ENCODE results near the gene APLP2.

The APLP2 gene

GRCh38 chr11:130175898-130176297 is 106.2 kb downstream of the APLP2 start:
- no peaks in the 10 kb centered on the region for H3K4me1 Mint-ChIP-seq (ENCODE audit: low read depth)
- H3K27ac Mint-ChIP-seq, result no peak overlapping the region
- H3K4me3 Mint-ChIP-seq, result no peak overlapping the region
- H3K27me3 Mint-ChIP-seq (ENCODE audit: low read depth), result no peaks in the 10 kb centered on the region
- H3K9me3 Mint-ChIP-seq, result peaks cover 6% of the 10 kb centered on the region
- no peak for DNase-seq (ENCODE audit: low spot score)
- H3K36me3 Mint-ChIP-seq (ENCODE audit: low read depth), result no peaks in the 10 kb centered on the region

GRCh38 chr11:130177782-130178181 is 108.1 kb downstream of the APLP2 start:
- H3K27me3 Mint-ChIP-seq (ENCODE audit: low read depth), result no peaks in the 10 kb centered on the region
- H3K36me3 Mint-ChIP-seq (ENCODE audit: low read depth), result no peaks in the 10 kb centered on the region
- no peaks in the 10 kb centered on the region for H3K4me1 Mint-ChIP-seq (ENCODE audit: low read depth)

DNA sequence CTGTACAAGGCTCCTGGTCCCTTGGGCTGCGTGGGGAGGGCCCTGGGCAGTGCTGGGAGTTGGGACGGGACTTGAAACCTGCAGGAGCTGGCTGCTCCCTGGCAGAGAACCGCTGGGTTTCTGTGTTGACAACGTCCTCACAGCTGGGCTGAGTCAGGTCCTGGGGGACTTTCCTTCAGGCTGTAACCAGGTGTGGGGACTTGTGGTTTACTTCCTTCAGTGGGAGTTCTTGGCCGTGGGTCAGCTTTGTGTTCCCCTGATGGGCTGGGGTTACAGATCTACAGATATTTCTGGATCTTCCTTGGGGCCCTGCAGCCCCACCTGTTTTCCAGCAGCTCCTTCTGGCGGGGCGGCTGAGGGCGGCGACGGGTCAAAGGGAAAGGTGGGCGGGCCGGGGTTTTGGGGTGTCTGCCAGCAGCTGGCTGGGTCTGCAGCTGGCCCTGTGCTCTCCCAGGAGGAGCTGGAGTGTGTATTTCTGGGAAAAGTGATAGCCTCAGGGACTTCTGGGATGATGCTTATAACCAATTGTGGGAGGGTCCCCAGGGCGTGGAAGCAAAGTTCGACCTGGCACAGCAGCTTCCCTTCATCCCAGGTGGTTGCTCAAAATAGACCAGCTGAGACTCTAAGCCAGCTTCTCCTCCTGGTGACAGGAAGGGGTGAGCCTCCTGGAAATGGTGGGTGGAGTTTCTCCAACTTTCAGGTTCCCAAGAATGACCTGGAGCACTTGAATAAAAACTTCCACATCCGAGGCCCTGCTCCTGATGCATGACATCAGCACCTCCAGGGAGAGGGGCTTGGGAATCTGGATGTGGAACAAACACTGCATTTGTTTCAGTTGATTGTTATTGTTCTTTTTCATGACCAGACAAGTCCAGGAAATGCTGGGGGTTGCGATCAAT is 109.0 kb downstream of the APLP2 start:
- no peaks in the 10 kb centered on the region for H3K27me3 Mint-ChIP-seq (ENCODE audit: low read depth)
- H3K27ac Mint-ChIP-seq, result no peak overlapping the region
- H3K9me3 Mint-ChIP-seq, result peaks cover 6% of the 10 kb centered on the region
- DNase-seq (ENCODE audit: low spot score), result no peak
- H3K4me3 Mint-ChIP-seq, result no peak overlapping the region
- no peaks in the 10 kb centered on the region for H3K36me3 Mint-ChIP-seq (ENCODE audit: low read depth)
- no peaks in the 10 kb centered on the region for H3K4me1 Mint-ChIP-seq (ENCODE audit: low read depth)

More at GRCh38 chr11:130177782-130178181, 108.1 kb downstream of the APLP2 start:
- no peak for DNase-seq (ENCODE audit: low spot score)
- H3K9me3 Mint-ChIP-seq, result peaks cover 6% of the 10 kb centered on the region
- no peak overlapping the region for H3K27ac Mint-ChIP-seq
- H3K4me3 Mint-ChIP-seq, result no peak overlapping the region

DNA sequence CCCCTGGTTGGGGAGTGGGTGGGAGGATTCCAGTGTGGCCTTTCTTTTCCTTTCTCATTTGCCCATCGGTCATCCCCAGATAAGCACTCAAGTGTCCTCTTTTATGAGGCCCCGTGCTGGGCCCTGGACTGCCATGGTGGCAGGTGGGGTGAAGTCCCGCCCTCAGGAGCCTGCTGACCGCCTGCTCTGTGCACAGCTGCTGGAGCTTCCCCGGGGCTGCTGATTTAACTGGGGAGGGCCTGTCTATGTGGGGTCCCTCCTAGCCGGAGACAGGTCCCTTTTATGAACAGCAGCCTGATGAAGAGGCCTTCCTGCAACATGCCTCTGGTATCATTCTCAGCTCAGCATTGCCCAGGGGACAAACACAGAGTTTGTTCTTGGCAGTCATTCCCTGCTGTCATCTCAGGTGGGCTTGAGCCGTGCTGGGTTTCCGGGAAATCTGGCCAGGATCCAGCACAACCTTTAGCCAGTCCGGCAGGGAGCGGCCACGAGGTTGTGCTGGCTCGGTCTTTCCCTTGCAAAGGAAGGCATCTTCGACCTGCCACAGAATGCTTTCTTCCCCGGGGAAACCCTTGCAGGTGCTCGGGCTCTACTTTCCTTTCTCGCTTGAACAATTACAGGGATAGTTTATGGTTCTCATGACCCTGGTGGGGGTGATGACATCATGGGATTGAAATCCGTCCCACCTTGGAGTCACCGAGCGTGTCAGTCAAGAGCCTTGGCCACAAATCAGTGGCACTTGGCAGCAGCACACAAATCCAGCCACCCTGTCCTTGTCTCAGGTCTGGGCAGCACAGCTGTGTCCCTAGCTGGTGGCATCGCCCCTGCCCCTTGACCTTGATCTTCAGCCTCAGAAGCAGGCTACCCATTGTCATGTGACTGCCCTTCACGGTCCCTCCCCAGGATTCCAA is 110.0 kb downstream of the APLP2 start:
- no peak overlapping the region for H3K27ac Mint-ChIP-seq

GRCh38 chr11:130180491-130180890 is 110.8 kb downstream of the APLP2 start:
- no peak for DNase-seq (ENCODE audit: low spot score)
- H3K27ac Mint-ChIP-seq, result no peak overlapping the region
- H3K36me3 Mint-ChIP-seq (ENCODE audit: low read depth), result no peaks in the 10 kb centered on the region
- H3K4me1 Mint-ChIP-seq (ENCODE audit: low read depth), result no peaks in the 10 kb centered on the region
- no peak overlapping the region for H3K4me3 Mint-ChIP-seq
- H3K27me3 Mint-ChIP-seq (ENCODE audit: low read depth), result peaks cover 3% of the 10 kb centered on the region
- H3K9me3 Mint-ChIP-seq, result no peaks in the 10 kb centered on the region

More for the DNA sequence above, 110.0 kb downstream of the APLP2 start:
- H3K4me1 Mint-ChIP-seq (ENCODE audit: low read depth), result no peaks in the 10 kb centered on the region
- peaks cover 5% of the 10 kb centered on the region for H3K9me3 Mint-ChIP-seq
- no peak overlapping the region for H3K4me3 Mint-ChIP-seq
- H3K27me3 Mint-ChIP-seq (ENCODE audit: low read depth), result peaks cover 3% of the 10 kb centered on the region
- DNase-seq (ENCODE audit: low spot score), result no peak
- H3K36me3 Mint-ChIP-seq (ENCODE audit: low read depth), result no peaks in the 10 kb centered on the region

DNA sequence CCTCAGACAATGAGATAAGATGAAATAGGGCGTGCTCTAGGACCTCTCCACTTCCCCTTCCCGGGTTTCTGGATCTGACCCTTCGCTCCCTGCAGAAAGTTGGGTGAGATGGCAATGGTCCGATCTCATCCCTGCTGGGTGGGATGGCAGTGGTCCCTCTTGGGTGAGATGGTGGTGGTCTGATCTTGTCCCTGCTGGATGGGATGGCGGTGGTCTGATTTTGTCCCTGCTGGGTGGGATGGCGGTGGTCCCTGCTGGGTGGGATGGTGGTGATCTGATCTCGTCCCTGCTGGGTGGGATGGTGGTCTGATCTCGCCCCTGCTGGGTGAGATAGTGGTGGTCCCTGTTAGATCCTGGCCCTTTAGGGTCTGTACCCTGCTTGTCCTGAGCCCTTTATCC is 111.2 kb downstream of the APLP2 start:
- Mint-ChIP-seq H3K36me3 (ENCODE audit: low read depth) (no peaks in the 10 kb centered on the region), H3K9me3 (no peaks in the 10 kb centered on the region), H3K4me1 (ENCODE audit: low read depth) (no peaks in the 10 kb centered on the region), H3K27me3 (ENCODE audit: low read depth) (peaks cover 3% of the 10 kb centered on the region), H3K27ac (no peak overlapping the region), H3K4me3 (no peak overlapping the region)
- DNase-seq (ENCODE audit: low spot score), result no peak

GRCh38 chr11:130181295-130182272 is 111.9 kb downstream of the APLP2 start:
- no peak overlapping the region for H3K4me3 Mint-ChIP-seq
- H3K36me3 Mint-ChIP-seq (ENCODE audit: low read depth), result no peaks in the 10 kb centered on the region
- H3K4me1 Mint-ChIP-seq (ENCODE audit: low read depth), result no peaks in the 10 kb centered on the region
- H3K9me3 Mint-ChIP-seq, result no peaks in the 10 kb centered on the region
- no peak for DNase-seq (ENCODE audit: low spot score)
- H3K27ac Mint-ChIP-seq, result no peak overlapping the region
- H3K27me3 Mint-ChIP-seq (ENCODE audit: low read depth), result peaks cover 3% of the 10 kb centered on the region

DNA sequence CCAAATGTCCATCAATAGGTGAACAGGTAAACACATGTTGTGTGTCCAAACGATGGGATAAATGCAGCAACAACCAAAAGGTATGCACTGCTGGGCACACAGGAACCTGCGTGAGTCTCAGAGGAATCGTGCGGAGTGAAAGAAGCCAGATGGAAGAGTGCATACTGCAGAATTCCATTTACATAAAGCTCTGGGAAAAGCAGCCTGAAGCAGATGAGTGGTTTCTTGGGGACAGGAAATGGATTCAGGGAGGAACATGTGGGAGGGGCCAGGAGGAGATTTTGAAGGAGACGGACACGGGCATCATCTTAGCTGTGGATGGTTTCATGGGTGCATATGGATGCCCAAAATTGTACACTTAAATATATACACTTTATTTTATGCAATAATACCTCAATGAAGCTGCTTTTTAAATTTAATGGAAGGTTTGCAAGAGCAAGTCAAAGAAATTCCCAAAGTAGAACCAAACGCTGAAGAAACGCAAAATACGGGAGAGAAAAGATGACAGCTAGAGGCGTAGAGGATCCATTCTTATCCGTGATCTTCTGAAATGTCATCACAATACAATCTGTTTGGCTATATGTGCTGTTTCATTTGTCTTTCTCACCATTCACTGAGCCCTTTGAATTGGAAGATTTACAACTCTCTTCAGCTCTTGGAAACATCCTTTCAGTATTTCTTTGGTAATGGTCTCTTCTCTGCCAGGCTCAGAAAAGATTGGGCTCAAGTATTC is 114.3 kb downstream of the APLP2 start:
- H3K4me3 Mint-ChIP-seq, result no peak overlapping the region
- peaks cover 3% of the 10 kb centered on the region for H3K27me3 Mint-ChIP-seq (ENCODE audit: low read depth)
- no peaks in the 10 kb centered on the region for H3K9me3 Mint-ChIP-seq
- H3K36me3 Mint-ChIP-seq (ENCODE audit: low read depth), result no peaks in the 10 kb centered on the region
- H3K27ac Mint-ChIP-seq, result no peak overlapping the region
- no peaks in the 10 kb centered on the region for H3K4me1 Mint-ChIP-seq (ENCODE audit: low read depth)
- no peak for DNase-seq (ENCODE audit: low spot score)

DNA sequence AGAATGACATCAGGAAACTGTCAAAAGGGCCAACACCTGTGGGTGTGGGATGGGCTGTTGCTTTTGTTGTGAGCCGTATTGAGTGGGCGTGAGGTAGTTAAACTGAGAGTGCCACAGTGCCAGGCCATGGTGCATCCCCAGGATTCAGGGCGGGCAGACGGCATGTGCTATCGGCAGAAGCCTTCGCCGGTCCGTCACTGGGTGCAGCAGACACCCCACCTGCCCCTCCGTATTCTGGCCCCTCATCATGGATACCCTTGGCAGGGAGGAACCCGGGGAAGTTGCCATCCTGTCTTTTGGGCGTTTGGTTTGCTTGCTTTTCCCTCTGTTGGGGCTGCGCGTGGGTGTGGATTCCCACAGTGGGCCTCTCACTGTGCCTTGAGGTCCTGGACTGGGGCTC is 117.4 kb downstream of the APLP2 start:
- Mint-ChIP-seq H3K4me3 (no peak overlapping the region), H3K27me3 (ENCODE audit: low read depth) (peaks cover 3% of the 10 kb centered on the region), H3K27ac (no peak overlapping the region), H3K36me3 (ENCODE audit: low read depth) (no peaks in the 10 kb centered on the region), H3K4me1 (ENCODE audit: low read depth) (no peaks in the 10 kb centered on the region), H3K9me3 (no peaks in the 10 kb centered on the region)
- DNase-seq (ENCODE audit: low spot score), result no peak

- no peaks in the 10 kb centered on the region for H3K9me3 Mint-ChIP-seq
These were observed 118.4 kb downstream of the APLP2 start for GRCh38 chr11:130188047-130188446.

DNA sequence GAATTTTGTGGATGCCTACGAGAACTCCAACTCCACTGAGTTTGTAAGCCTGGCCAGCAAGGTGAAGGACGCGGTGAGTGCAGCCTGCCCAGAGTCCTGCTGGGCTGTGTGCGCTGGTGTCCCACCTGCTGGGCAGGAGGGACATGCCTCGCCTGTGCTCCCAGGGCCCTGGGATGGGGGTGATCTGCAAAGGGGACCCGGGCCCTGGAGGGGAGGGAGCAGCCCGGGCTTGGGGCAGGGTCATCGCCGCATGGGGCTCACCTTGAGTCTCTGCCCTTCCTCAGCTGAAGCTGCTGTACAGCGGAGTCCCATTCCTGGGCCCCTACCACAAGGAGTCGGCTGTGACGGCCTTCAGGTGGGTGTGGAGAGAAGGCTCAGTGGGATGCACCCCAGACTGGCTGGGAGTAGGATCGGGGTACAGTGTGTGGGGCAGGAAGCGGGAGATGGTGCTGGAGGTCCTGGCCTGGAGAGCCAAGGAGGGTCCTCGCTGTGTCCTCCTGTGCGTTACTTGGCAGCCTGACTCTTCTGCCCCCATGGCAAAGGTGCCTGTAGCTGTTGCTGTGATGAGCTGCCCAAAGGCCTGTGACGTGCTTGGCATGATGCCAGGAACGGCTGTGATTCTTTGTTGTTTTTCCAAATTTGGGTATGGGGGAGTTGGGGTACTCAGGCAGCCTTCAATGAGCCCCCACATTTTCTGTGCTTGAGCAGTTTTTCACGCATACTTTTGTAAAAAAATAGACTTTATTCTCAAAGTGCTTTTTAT is 119.1 kb downstream of the APLP2 start:
- no peaks in the 10 kb centered on the region for H3K9me3 Mint-ChIP-seq
- no peak for DNase-seq (ENCODE audit: low spot score)
- H3K27ac Mint-ChIP-seq, result no peak overlapping the region
- peaks cover 3% of the 10 kb centered on the region for H3K27me3 Mint-ChIP-seq (ENCODE audit: low read depth)
- no peak overlapping the region for H3K4me3 Mint-ChIP-seq
- H3K4me1 Mint-ChIP-seq (ENCODE audit: low read depth), result no peaks in the 10 kb centered on the region
- no peaks in the 10 kb centered on the region for H3K36me3 Mint-ChIP-seq (ENCODE audit: low read depth)

More at GRCh38 chr11:130188047-130188446, 118.4 kb downstream of the APLP2 start:
- no peak overlapping the region for H3K27ac Mint-ChIP-seq
- no peaks in the 10 kb centered on the region for H3K4me1 Mint-ChIP-seq (ENCODE audit: low read depth)
- DNase-seq (ENCODE audit: low spot score), result no peak
- H3K4me3 Mint-ChIP-seq, result no peak overlapping the region
- H3K27me3 Mint-ChIP-seq (ENCODE audit: low read depth), result peaks cover 3% of the 10 kb centered on the region
- H3K36me3 Mint-ChIP-seq (ENCODE audit: low read depth), result no peaks in the 10 kb centered on the region

GRCh38 chr11:130189492-130190210 is 120.0 kb downstream of the APLP2 start:
- Mint-ChIP-seq H3K36me3 (ENCODE audit: low read depth) (no peaks in the 10 kb centered on the region), H3K27me3 (ENCODE audit: low read depth) (no peaks in the 10 kb centered on the region), H3K4me3 (no peak overlapping the region), H3K27ac (no peak overlapping the region), H3K9me3 (no peaks in the 10 kb centered on the region), H3K4me1 (ENCODE audit: low read depth) (no peaks in the 10 kb centered on the region)
- DNase-seq (ENCODE audit: low spot score), result no peak

Data from T-helper 2 cell treated with Interferon-gamma antibody and Interleukin-4, amounts not matched to agents 5 μg/mL and 100 μg/mL, for 36 hours (primary cell).